Measurements from ENCODE around the gene SPTBN1.

Gene SPTBN1

DNA sequence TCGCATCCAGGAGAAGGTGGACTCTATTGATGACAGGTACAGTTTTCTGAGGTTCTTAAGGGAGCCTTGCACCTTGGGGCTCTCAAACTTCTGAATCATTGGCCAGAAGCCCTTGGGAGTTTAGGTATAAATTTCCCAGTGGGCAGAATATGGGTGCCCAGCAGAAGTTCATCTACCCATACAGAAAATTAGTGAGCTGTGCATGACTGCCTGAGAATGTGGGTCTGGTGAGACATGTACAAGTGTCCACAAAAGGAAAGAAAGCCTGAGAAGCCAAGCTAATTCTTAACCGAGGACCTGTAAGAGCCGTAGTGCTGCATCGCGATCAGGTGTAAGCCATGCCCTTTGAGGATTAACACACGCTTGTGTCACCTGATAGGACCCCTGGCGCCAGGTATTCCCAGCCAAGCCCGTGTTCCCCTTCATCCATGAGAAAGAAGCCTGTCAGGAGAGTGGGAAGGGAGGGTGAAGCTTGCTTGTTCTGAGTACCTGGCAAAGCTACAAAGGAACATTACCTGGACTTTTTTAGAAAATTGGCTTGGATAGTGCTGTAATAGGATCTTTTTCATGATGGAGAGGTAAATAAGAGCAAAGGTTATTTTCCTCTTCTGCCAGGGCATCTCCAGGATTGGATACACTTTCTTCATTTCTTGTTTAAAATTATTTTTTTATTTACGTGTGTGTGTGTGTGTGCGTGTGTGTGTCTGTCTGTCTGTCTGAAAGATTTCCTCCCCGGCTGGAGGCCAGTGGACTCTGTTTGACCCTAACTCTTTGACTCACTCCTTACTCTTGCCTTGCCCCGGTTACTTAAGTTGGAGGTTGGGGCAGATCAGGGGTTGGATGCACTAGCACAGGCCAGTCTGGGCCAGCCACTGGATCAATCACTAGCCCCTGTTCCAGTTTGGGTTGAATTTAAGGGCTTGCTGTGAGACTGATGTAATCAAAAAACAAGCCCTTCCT lies 176.9 kb downstream of the SPTBN1 start:
- DNase-seq (ENCODE audit: low read depth): peak; percentile 98

- no peak for DNase-seq (ENCODE audit: low read depth)
These were observed 177.9 kb downstream of the SPTBN1 start for GRCh38 chr2:54634021-54634420.

DNA sequence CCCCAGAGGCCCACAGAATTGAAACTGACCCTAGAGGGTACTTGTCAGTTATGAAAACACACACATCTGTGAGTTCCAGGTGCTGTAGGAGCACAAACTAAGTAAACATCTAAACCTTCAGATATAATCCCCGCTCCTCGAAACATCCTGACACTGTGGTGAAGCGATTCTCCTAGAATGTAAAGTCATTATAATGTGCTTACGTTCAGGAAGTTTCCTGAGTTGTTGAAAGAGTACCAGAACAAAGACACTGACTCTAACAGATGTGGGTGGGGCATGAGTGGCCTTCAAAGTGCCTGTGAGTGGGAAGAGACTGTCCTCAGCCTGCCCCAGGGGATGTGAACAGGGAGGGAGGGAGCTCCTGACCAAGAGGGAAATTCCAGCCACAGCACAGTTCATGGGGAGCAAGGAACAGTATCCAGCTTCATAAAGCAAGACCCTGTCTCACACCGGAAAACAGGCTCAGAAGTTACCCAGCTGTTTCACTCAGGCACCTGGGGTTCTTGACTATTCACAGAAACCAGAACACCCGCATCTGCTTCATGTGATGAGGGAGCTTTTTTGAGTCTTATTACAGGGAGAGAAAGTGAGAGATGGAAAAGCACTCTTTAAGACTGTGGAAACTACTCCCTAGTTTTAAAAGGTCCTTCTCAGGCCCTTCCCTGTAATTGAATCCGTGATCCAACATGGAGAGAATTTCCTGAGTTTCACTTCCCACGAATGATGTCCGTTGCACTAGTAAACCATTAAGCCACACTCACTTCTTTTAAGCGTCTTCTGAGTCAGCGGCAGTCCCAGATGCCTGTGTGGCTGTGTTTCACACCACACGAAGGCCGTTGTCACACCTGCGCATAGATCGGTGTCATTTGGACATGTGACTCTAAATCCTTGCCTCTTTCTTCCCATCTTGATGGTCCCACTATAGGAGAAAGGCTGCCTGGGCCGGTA lies 178.7 kb downstream of the SPTBN1 start:
- peak; percentile 95 for DNase-seq (ENCODE audit: low read depth)

DNA sequence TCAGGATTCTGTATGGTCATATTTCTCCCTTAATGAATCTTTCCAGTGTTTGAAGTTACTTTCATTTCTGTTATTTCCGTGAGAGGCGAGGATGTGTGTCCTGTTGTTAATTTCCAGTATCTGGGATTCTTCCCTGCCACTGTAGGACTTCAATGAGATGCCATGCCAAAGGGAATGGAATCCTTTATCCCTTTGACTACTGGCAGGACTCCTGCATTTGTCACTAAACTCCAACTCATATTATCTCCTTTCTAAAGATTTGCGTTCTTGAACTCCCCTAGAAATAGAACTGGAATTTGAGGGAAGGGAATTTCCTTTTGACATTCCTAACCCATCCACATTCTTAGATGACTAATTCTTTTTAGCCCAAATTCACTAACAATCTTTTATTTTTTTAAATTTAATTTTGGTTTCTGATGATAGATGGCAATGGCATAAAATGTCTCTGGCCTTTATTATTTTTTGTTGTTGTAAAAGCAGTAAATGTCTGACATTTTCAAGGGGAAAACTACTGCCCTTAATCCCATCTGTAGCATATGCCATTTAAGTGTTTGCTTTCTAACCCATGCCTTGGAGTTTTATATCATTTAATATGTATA lies 179.5 kb downstream of the SPTBN1 start:
- DNase-seq (ENCODE audit: low read depth): no peak

DNA sequence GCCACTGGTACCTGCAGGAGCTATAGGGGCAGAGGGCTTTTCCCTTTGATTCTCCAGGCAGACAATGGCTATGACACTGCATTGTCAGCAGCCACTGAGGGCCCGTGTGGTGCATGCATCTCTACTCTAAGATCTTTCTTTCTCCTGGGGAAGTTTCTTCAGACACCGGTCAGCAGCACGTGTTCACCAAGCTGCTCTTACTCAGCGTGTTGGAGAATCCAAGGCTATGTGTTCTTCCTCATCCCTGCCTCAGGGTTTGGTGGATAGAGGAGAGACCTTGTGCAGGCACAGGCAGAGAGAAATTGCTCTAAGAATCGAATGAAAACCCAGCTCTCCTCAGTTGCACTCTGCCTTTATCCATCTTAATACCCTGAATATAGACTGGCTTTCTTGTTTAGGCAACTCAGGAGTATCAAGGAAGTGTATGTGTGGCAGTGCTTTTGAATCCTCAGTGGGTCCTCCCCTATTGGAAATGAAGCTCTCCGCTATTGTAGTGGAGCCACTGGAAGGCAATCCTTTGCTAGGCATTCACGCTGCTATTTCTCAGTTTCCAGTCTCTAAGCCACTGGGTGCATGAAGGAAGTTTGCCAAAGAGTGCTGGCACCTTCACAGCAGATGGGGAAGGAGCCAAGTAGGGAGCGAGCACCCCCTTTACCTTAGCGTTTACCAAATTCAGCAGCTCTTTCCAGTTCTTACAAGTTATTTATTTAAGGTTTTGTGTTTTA lies 180.4 kb downstream of the SPTBN1 start:
- no peak for DNase-seq (ENCODE audit: low read depth)

DNA sequence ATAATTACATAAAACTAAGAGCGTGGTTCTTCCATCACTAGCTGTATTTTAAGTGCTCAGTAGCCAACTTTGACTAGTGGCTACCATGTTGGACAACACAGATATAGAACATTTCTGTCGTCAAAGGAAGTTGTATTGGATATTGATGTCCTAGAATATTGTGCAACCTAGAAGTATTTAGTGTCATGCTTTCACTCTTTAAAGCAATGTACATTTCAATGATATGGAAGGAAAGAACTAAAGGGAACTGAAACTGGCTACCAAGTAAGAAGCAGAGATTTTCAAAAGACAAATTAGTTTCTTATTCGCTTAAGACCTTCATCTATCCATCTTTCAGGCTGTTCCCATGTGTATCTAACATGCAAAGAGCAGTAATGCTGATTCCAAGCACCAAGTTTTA lies 182.0 kb downstream of the SPTBN1 start:
- no peak for DNase-seq (ENCODE audit: low read depth)

DNA sequence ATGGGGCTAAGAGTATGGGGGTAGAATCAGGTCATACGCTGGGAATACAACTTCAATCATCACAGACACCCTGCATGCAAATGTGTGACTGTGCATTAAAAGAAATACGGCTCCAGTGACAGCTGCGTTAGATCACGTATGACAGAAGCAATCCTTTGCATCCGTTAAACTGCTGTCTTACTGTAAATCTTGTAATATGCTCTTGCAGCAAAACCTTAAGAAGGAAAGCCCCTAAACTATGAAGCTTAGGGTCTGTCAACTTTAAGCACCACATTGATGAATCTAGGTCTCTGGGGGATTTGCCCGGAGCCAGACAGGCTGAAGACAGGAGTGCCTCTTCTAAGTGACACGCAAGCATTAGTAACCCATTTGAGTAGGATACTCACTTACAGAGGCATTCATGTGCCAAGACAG lies 182.7 kb downstream of the SPTBN1 start:
- DNase-seq (ENCODE audit: low read depth): no peak

DNA sequence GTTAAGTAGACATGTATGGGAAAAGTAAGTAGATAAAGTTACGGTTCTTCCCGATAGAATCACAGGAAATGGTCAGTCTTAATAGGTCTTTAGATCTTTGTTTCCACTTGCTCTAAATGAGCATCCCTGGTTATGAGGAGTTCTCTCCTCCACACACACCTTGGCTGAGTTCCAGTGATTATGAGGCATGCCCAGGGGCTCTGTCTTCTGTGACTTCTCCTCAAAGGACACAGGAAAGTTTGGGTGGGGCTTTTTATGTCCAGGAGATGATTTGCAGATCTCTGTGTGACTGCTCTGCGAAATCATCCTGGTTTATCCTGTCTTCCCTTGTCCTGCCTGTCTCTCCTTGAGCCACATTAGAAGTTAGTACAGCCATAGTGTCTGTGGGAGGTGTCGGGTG lies 183.5 kb downstream of the SPTBN1 start:
- DNase-seq (ENCODE audit: low read depth): no peak

- DNase-seq (ENCODE audit: low read depth): no peak
These were observed 184.9 kb downstream of the SPTBN1 start for GRCh38 chr2:54640834-54641540.

GRCh38 chr2:54641988-54642387 lies 185.9 kb downstream of the SPTBN1 start:
- no peak for DNase-seq (ENCODE audit: low read depth)

- DNase-seq (ENCODE audit: low read depth): no peak
These were observed 186.7 kb downstream of the SPTBN1 start for GRCh38 chr2:54642677-54643430.

DNA sequence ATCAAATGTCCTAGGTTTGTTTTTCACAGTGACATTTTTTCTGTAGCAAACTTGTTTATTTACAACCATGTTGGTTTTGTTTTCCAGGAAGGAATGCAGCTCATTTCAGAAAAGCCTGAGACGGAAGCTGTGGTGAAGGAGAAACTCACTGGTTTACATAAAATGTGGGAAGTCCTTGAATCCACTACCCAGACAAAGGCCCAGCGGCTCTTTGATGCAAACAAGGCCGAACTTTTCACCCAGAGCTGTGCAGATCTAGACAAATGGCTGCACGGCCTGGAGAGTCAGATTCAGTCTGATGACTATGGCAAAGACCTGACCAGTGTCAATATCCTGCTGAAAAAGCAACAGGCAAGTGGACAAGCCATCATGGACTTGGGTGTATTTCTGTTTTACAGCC lies 188.1 kb downstream of the SPTBN1 start:
- peak; percentile 30 for DNase-seq (ENCODE audit: low read depth)

DNA sequence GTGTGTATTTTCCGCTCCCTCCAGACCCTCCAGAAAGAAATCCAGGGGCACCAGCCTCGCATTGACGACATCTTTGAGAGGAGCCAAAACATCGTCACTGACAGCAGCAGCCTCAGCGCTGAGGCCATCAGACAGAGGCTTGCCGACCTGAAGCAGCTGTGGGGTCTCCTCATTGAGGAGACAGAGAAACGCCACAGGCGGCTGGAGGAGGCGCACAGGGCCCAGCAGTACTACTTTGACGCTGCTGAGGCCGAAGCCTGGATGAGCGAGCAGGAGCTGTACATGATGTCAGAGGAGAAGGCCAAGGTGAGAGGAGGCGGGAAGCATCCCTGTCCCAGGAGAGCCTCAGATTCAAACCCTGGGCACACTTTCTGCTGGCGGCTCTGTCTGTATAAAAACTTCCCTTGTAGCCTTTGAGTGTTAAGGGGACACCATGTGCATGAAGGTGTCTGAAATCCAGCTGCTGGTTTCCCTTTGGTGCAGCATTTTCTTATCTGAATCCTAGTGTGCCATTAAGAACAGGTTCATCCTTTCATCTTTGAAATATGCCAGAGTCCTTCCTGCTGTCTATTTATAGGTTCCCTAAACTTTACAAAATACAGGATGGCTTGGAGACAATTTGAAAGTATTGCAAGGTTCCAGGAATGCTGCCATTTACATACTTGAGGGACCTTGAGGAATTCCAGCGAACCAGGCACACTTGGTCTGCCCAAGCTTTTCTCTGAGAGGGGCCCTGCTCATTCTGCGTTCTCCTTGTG lies 190.2 kb downstream of the SPTBN1 start:
- no peak for DNase-seq (ENCODE audit: low read depth)

- DNase-seq (ENCODE audit: low read depth): no peak
These were observed 192.1 kb downstream of the SPTBN1 start for GRCh38 chr2:54648256-54648655.

GRCh38 chr2:54649191-54649590 lies 193.1 kb downstream of the SPTBN1 start:
- no peak for DNase-seq (ENCODE audit: low read depth)

GRCh38 chr2:54649633-54650032 lies 193.5 kb downstream of the SPTBN1 start:
- no peak for DNase-seq (ENCODE audit: low read depth)

DNA sequence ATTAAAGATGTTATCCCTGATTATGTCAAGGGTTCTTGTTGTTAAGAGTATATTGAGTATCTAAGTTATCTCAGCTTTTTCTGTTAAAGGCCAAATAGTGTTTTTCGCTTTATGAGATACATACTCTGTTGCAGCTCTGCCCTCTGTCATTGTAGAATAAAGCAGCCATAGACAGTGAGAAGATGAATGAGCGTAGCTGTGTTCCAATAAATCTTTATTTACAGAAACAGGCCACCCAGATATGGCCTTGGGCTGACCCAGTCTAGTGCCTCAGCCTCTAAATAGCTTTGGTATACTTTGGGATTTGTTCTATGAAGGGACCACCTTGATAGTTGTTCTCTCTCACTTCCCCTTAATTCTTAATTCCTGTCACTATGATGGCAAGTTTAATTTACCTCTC lies 194.5 kb downstream of the SPTBN1 start:
- DNase-seq (ENCODE audit: low read depth): no peak

DNA sequence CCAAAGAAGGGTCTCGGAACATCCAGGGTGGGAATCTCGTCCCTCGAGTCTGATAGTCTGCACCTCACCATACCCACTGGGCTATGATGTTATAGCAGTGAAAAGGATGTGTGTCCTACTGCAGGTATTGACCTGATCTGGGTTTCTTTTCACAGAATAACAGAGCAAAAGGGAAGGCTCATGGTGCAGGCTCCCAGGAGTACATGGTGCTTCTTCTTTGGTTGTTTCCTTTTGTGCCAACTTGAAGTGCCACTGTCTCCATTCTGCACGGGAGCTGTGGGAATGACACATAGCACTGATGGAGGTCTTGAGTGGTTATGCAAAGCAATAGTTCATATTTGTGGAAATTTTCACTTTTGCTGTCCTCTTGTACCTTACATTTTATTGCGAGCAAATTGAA lies 195.2 kb downstream of the SPTBN1 start:
- DNase-seq (ENCODE audit: low read depth): no peak

- DNase-seq (ENCODE audit: low read depth): no peak
These were observed 196.4 kb downstream of the SPTBN1 start for GRCh38 chr2:54652540-54652939.

Data from iris pigment epithelial cell (primary cell).